CD4-positive, alpha-beta T cell (primary cell): ENCODE data around the gene XPO6. TPM values are rescaled to one million over a fixed set of nuclear protein-coding genes. Genes with fewer than 3 reads are reported as not detected.

Experiments
- ATAC-seq: fragments of 200-7000 bp; cut with Tn5 transposase; one replicate; pipeline ENCODE4 v1.10.0; 2022; ENCODE audit warnings: mild to moderate bottlenecking; ENCODE audit not compliant: poor library complexity
- CTCF ChIA-PET: fragments of 350-600 bp; sonication (Branson Sonifier 250); formaldehyde crosslinking; loops from one replicate; lab custom pipeline; 2021; ENCODE audit warnings: antibody characterized with exemption, inconsistent platforms; lab: Charles Lee
- POLR2A ChIA-PET: fragments of 350-600 bp; sonication (Branson Sonifier 250); formaldehyde crosslinking; loops from one replicate; lab custom pipeline; 2021; ENCODE audit warnings: antibody characterized with exemption, inconsistent platforms; lab: Charles Lee
- DNase-seq, 14 experiments: peaks; one replicate each; pipeline ENCODE4 v3.0.0-alpha.2; 2013 to 2020; ENCODE audit warnings: mixed read lengths in 2 of 14
- H3K27ac ChIP-seq, 2 donors: one replicate each; pipeline versions ENCODE4 v1.5.1 to v1.7.0; 2013; ENCODE audit warnings: low read length in 2 of 2, low read depth in 1 of 2, mild to moderate bottlenecking in 1 of 2
- H3K27me3 ChIP-seq, 2 experiments: 1 replicate in 1 of 2; 2 replicates in 1 of 2; pipeline versions ENCODE4 v1.6.1 to v1.7.0; 2013; ENCODE audit warnings: low read length in 2 of 2, control low read depth in 1 of 2, mild to moderate bottlenecking in 1 of 2, moderate library complexity in 1 of 2; ENCODE audit not compliant: insufficient read depth in 2 of 2, control insufficient read depth in 1 of 2
- H3K36me3 ChIP-seq: one replicate; pipeline ENCODE4 v1.6.1; 2013; ENCODE audit warnings: low read length, control low read depth; ENCODE audit not compliant: insufficient read depth
- H3K4me1 ChIP-seq: one replicate; pipeline ENCODE4 v1.6.1; 2013; ENCODE audit warnings: low read length, control low read depth; ENCODE audit not compliant: insufficient read depth
- H3K4me3 ChIP-seq: one replicate; pipeline ENCODE4 v1.5.1; 2013; ENCODE audit warnings: mild to moderate bottlenecking, low read length, moderate library complexity
- H3K9me3 ChIP-seq, 2 experiments: 1 replicate in 1 of 2; 2 replicates in 1 of 2; pipeline versions ENCODE4 v1.6.1 to v1.7.0; 2013; ENCODE audit warnings: low read length in 2 of 2, mild to moderate bottlenecking in 2 of 2, control low read depth in 1 of 2, moderate library complexity in 1 of 2; ENCODE audit not compliant: control insufficient read depth in 1 of 2, insufficient read depth in 1 of 2
- H3K27ac Mint-ChIP-seq: one replicate; pipeline ENCODE4 v1.8.0; 2020; ENCODE audit warnings: mixed read lengths
- H3K27me3 Mint-ChIP-seq: one replicate; pipeline ENCODE4 v1.8.0; 2021; ENCODE audit warnings: mixed read lengths
- H3K36me3 Mint-ChIP-seq: one replicate; pipeline ENCODE4 v1.8.0; 2021; ENCODE audit warnings: low read depth, mixed read lengths
- H3K4me1 Mint-ChIP-seq: one replicate; pipeline ENCODE4 v1.8.0; 2021; ENCODE audit warnings: low read depth, mixed read lengths
- H3K4me3 Mint-ChIP-seq: one replicate; pipeline ENCODE4 v1.8.0; 2020; ENCODE audit warnings: mild to moderate bottlenecking, mixed read lengths
- H3K9me3 Mint-ChIP-seq: one replicate; pipeline ENCODE4 v1.8.0; 2020; ENCODE audit warnings: mixed read lengths
- CTCF ChIP-seq: fragments of 200-600 bp; IDR thresholded peaks from one replicate; pipeline ENCODE4 v1.8.0; 2022; ENCODE audit warnings: antibody characterized with exemption, mild to moderate bottlenecking
- intact Hi-C, 2 experiments: fragments of 100-400 bp; cut with DNase I in 1 of 2; cut with micrococcal nuclease in 1 of 2; formaldehyde crosslinking; loops; one replicate each; pipeline versions ENCODE4 v1.15.1 to v1.9.0; 2023 to 2025; cut with DNase I, micrococcal nuclease
- total RNA-seq, 174 experiments: library from RNA in 2 of 174; stranded (reverse) in 2 of 174; gene quantifications; one replicate each; pipeline ENCODE4 v1.2.3 and lab custom pipeline; 2021 to 2026

Gene XPO6
- total RNA-seq, 2 experiments from 2014 or later = 378 to 390 TPM

GRCh38 chr16:28145796-28146195, 66.0 kb downstream of the XPO6 start:
- Mint-ChIP-seq H3K4me3 (no peak overlapping the region), H3K27me3 (no peaks in the 10 kb centered on the region), H3K36me3 (peaks cover 83% of the 10 kb centered on the region), H3K27ac (peak overlapping the region; percentile 97), H3K4me1 (peaks cover 94% of the 10 kb centered on the region), H3K9me3 (no peaks in the 10 kb centered on the region)
- DNase-seq = no peak
- H3K9me3 ChIP-seq = no peaks in the 10 kb centered on the region
- TF ChIP-seq CTCF = no peak
- CTCF ChIA-PET = no interaction called here
- ATAC-seq = no peak
- H3K4me3 ChIP-seq = no peak overlapping the region
- H3K36me3 ChIP-seq = peaks cover 61% of the 10 kb centered on the region
- intact Hi-C loops = loop anchor here in 1 of 2 experiments (5.0 kb wide), 1 partner anchor 37 kb away; no protein-coding TSS in a partner anchor
- POLR2A ChIA-PET = interaction anchor here (0.9 to 1.1 kb wide), 2 partner anchors 42 to 132 kb away, joined by 3 read pairs; no protein-coding TSS in a partner anchor
- no peaks in the 10 kb centered on the region for H3K27me3 ChIP-seq
- peak overlapping the region in 1 of 2 donors; percentile 56 for H3K27ac ChIP-seq
- H3K4me1 ChIP-seq = peaks cover 73% of the 10 kb centered on the region

- ATAC-seq (peak; percentile 75), DNase-seq (peak; percentile 47 to 96 (median 65))
- Histone ChIP-seq H3K36me3 (peaks cover 32% of the 10 kb centered on the region), H3K9me3 (no peaks in the 10 kb centered on the region), H3K27ac (peak overlapping the region; percentile 80 to 81), H3K27me3 (no peaks in the 10 kb centered on the region), H3K4me1 (peaks cover 84% of the 10 kb centered on the region), H3K4me3 (peak overlapping the region; percentile 44)
- Mint-ChIP-seq H3K4me3 (peak overlapping the region; percentile 65), H3K27me3 (no peaks in the 10 kb centered on the region), H3K4me1 (peaks cover 89% of the 10 kb centered on the region), H3K9me3 (peaks cover 3% of the 10 kb centered on the region), H3K36me3 (peaks cover 71% of the 10 kb centered on the region), H3K27ac (peak overlapping the region; percentile 97)
- peak; percentile 39 for TF ChIP-seq CTCF
- ChIA-PET CTCF (interaction anchor here (0.5 to 4.4 kb wide), 21 partner anchors 8 to 137 kb away, joined by 3 to 57 read pairs (median 6); no protein-coding TSS in a partner anchor), POLR2A (interaction anchor here (0.6 to 4.5 kb wide), 31 partner anchors 8 to 353 kb away, joined by 3 to 105 read pairs (median 5); partner anchors contain the start of genes APOBR, SBK1 and XPO6)
- intact Hi-C loops = loop anchor here in 1 of 2 experiments (1.0 to 5.0 kb wide), 6 partner anchors 8 to 353 kb away; partner anchors contain the start of gene APOBR
These were observed 70.8 kb downstream of the XPO6 start for GRCh38 chr16:28140788-28141618.

GRCh38 chr16:28139530-28139929, 72.2 kb downstream of the XPO6 start:
- H3K36me3 ChIP-seq = peaks cover 32% of the 10 kb centered on the region
- DNase-seq = peak in 3 of 14 experiments; percentile 56 to 59 (median 57)
- no peaks in the 10 kb centered on the region for H3K27me3 ChIP-seq
- peaks cover 71% of the 10 kb centered on the region for H3K36me3 Mint-ChIP-seq
- ChIA-PET CTCF (interaction anchor here (0.8 to 4.4 kb wide), 3 partner anchors 15 to 78 kb away, joined by 3 to 57 read pairs (median 3); no protein-coding TSS in a partner anchor), POLR2A (interaction anchor here (0.7 to 4.5 kb wide), 8 partner anchors 9 to 96 kb away, joined by 3 to 105 read pairs (median 10); partner anchors contain the start of gene XPO6)
- H3K4me1 ChIP-seq = peaks cover 77% of the 10 kb centered on the region
- H3K9me3 ChIP-seq = no peaks in the 10 kb centered on the region
- H3K27ac Mint-ChIP-seq = peak overlapping the region; percentile 89
- no peak for TF ChIP-seq CTCF
- H3K9me3 Mint-ChIP-seq = peaks cover 3% of the 10 kb centered on the region
- no peaks in the 10 kb centered on the region for H3K27me3 Mint-ChIP-seq
- peak overlapping the region; percentile 67 for H3K4me3 Mint-ChIP-seq
- H3K27ac ChIP-seq = peak overlapping the region; percentile 2 to 38
- peaks cover 76% of the 10 kb centered on the region for H3K4me1 Mint-ChIP-seq
- ATAC-seq = no peak
- intact Hi-C loops = loop anchor here in 1 of 2 experiments (5.0 kb wide), 1 partner anchor 138 kb away; no protein-coding TSS in a partner anchor
- no peak overlapping the region for H3K4me3 ChIP-seq
